GM19023 (cell line): ENCODE data around the gene ELAVL3.

Source experiments
- ATAC-seq: cut with Tn5 transposase; IDR thresholded peaks from one replicate; pipeline ENCODE4 v1.9.1; 2021; ENCODE audit warnings: mild to moderate bottlenecking, moderate library complexity; ENCODE audit not compliant: unreplicated experiment

ELAVL3 gene

GRCh38 chr19:11480715-11481533 is at the start of gene ELAVL3:
Gene ELAVL3 (minus strand): TSS chr19:11481046. CDS start chr19:11480608, 438 bp downstream.
- ATAC-seq = no peak

GRCh38 chr19:11530432-11530831 is 49.6 kb upstream of the ELAVL3 start:
- ATAC-seq = no peak

GRCh38 chr19:11528551-11529341 is 47.9 kb upstream of the ELAVL3 start, which contains the start of gene ECSIT:
Gene ECSIT (minus strand): TSS chr19:11529134. CDS start chr19:11519170, 9,964 bp downstream.
- ATAC-seq = peak; percentile 97

GRCh38 chr19:11519138-11519537 is 38.3 kb upstream of the ELAVL3 start:
- no peak for ATAC-seq

GRCh38 chr19:11513946-11514345 is 33.1 kb upstream of the ELAVL3 start:
- no peak for ATAC-seq

GRCh38 chr19:11510444-11510843 is 29.6 kb upstream of the ELAVL3 start:
- no peak for ATAC-seq

GRCh38 chr19:11507370-11508078 is 26.7 kb upstream of the ELAVL3 start:
- ATAC-seq = no peak

- no peak for ATAC-seq
Observed at GRCh38 chr19:11506967-11507366, 26.1 kb upstream of the ELAVL3 start.

- no peak for ATAC-seq
Observed at GRCh38 chr19:11506101-11506555, 25.3 kb upstream of the ELAVL3 start.

GRCh38 chr19:11505504-11506100 is 24.8 kb upstream of the ELAVL3 start, which contains the start of gene ZNF653:
Gene ZNF653 (minus strand): TSS chr19:11505839. CDS start chr19:11505786, 53 bp downstream.
- peak; percentile 51 for ATAC-seq

- peak; percentile 91 for ATAC-seq
Observed at GRCh38 chr19:11505032-11505503, 24.2 kb upstream of the ELAVL3 start.

- ATAC-seq = no peak
Observed at GRCh38 chr19:11504502-11505031, 23.7 kb upstream of the ELAVL3 start.

- no peak for ATAC-seq
Observed at GRCh38 chr19:11499890-11500420, 19.1 kb upstream of the ELAVL3 start.

GRCh38 chr19:11499220-11499726 is 18.4 kb upstream of the ELAVL3 start:
- no peak for ATAC-seq

- ATAC-seq = no peak
Observed at GRCh38 chr19:11496391-11497163, 15.7 kb upstream of the ELAVL3 start.

- ATAC-seq = no peak
Observed at GRCh38 chr19:11495885-11496284, 15.0 kb upstream of the ELAVL3 start.

- no peak for ATAC-seq
Observed at GRCh38 chr19:11495481-11495880, 14.6 kb upstream of the ELAVL3 start.

- ATAC-seq = no peak
Observed at GRCh38 chr19:11494634-11495285, 13.9 kb upstream of the ELAVL3 start.
